CD4-positive, alpha-beta T cell treated with Interleukin-12 subunit alpha and Interleukin-12 subunit beta, for 1 hour (primary cell): Measurements from ENCODE around the gene MDH1.

Experiments
- DNase-seq: peaks from one replicate; pipeline ENCODE4 v3.0.0-alpha.2; 2020

Gene MDH1

GRCh38 chr2:63639344-63639743 lies 50.6 kb downstream of the MDH1 start:
- DNase-seq = no peak

DNA sequence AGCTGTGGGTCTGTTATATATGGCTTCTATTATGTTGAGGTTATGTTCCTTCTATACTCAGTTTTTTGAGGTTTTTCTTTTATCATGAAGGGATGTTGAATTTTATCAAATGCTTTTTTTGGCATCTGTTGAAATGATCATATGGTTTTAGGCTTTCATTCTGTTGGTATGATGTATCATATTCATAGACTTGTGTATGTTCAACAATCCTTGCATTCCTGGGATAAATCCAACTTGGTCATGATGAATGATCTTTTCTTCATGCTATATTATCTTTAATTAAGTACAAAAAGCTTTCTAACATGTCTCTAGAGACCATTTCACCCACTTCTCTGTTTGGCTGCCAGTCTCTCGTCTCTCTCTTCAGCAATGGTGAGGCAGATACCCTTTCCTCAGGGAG lies 54.2 kb downstream of the MDH1 start:
- DNase-seq = no peak

DNA sequence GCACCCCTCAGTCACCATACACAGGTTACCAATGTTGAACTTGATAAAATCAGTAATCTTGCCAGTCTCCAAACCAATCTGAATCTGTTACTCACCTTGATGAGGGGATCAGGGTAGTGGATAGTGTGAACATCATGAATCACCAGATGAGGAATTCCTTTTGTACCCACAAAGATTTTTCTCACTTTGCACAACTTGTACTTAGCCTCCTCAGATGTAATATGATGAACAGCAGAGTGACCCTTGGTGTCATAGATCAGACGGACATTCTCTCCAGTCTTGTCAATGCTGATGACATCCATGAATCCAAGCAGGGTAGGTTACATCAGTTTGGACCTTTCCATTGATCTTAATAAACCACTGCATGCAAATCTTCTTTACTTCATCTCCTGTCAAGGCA lies 54.7 kb downstream of the MDH1 start:
- no peak for DNase-seq

- no peak for DNase-seq
These were observed 59.9 kb downstream of the MDH1 start for GRCh38 chr2:63648632-63649031.

- DNase-seq = no peak
These were observed 61.1 kb downstream of the MDH1 start for GRCh38 chr2:63649829-63650228.

DNA sequence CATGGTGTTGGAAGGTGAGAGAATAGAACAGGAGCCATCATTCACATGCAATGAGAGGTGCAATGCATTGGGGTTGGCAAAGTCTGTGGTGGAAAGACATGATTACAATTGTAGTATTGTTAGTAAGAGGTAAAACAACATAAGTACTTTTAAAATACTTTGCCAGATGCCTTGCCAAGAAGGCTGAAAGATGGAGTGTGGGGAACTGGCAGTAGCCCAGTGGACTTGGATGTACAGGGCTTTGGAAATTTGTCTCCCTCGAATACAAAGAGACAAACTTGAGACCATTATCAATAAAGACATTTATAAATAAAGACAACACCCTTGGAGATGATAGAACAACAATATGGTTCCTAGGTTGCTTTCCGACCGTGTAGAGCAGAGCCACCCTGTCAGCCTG lies 62.0 kb downstream of the MDH1 start:
- DNase-seq = no peak

DNA sequence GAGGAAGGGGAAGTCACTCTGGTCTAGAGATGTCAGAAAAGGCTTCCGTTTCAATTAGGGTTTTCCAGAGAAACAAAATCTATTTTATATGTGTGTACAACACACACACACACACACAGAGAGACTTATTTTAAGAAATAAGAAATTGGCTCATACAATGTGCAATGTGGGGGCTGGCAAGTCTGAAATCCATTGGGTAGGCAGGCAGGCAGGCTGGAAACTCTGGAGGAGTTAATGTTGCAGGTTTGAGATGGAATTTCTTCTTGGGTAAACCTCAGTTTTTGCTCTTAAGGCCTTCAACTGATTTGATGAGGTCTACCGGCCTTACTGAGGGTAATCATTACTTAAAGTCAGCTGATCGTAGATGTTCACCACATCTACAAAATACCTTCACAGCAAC lies 62.6 kb downstream of the MDH1 start:
- DNase-seq = no peak

DNA sequence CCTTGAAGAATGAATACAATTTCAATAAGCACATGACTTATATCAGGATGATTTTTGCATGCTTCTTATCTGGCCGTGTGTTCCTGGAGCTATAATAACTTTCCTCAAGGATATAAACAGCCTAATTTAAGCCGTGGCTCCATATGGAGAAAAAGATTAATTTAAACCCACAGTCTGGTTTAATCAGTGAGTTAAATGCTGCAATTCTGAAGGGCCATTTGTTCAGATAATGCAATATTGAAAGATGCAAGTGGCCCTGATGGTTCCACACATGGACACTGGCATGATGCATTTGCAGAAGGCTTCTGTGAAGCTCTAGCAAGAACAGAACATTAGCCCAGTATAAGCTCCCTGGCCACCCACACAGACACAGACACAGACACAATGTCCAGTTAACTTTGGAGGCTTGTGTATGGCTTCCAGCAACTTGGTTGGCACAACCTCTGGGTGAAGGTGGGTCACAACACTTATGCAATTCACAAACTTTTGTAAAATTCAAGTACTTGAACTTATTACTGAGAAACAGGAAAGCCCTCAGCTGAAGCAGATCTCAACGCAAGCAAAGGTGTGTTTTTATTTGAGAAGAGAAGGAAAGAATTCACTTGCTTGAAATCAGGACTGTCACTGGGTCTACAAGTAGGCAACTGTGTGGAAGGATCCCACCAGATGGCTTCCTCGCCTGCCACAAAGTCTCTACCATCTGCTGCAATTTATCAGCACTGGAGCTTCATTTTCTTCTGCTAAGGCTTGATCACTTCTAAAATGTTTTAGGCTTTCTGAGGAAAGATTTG lies 63.3 kb downstream of the MDH1 start:
- DNase-seq = no peak

GRCh38 chr2:63652652-63652985 lies 63.9 kb downstream of the MDH1 start:
- DNase-seq = no peak

DNA sequence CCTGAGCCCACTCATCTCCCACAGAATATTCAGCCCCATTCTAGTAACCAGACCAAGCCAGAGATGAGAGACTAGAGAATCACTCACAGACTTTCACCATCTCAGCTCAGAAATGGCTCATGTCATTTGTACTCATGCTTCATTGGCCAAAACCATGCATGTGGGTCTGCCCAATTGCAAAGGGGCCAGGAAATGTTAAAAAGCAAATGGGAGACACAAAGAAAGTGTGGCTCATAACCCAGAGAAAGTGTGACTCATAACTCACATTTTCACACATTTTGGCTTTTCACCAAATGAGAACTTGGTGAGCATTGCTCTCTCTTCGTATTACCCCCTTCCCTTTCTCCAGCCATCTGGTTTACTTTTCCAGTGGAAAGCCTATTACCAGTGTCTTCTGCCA lies 66.2 kb downstream of the MDH1 start:
- no peak for DNase-seq
